T-cell (primary cell): Measurements from ENCODE around the gene LGR5. TPM values are rescaled to one million over a fixed set of nuclear protein-coding genes. Genes with fewer than 3 reads are reported as not detected.

Experiments used
- total RNA-seq, 35 experiments: library from RNA in 6 of 35; stranded (reverse) in 6 of 35; fragments of 120-200 nt in 1 of 35; gene quantifications; one replicate each; pipeline versions ENCODE4 v1.2.1 to v1.2.4 and lab custom pipeline; 2013 to 2026

The LGR5 gene
- total RNA-seq, 5 donors from 2014 or later (not counting 1 experiment from before 2014, with no cell fraction given): 0.25 TPM; not detected in 4

Other genes starting within 250 kb of the LGR5 start
- 100 to 1,000 TPM in 3 of 5 donors, 10 to 100 TPM in 2; 85.5 to 146 (median 106) TPM for gene ZFC3H1, start 224.1 kb downstream of the LGR5 start, total RNA-seq
- gene THAP2, start 224.5 kb downstream of the LGR5 start, total RNA-seq: 10 to 100 TPM in 2 of 5 donors, 1 to 10 TPM in 3; 8.3 to 23.1 (median 8.6) TPM
- gene TMEM19, start 246.3 kb downstream of the LGR5 start, total RNA-seq: 10 to 100 TPM; 14.1 to 21.5 (median 17.7) TPM